ENCODE data around the gene CFAP45. TPM values are rescaled to one million over a fixed set of nuclear protein-coding genes. Genes with fewer than 3 reads are reported as not detected.

The CFAP45 gene
- total RNA-seq, 2 experiments from 2014 or later, result 0.98 to 1.1 TPM

DNA sequence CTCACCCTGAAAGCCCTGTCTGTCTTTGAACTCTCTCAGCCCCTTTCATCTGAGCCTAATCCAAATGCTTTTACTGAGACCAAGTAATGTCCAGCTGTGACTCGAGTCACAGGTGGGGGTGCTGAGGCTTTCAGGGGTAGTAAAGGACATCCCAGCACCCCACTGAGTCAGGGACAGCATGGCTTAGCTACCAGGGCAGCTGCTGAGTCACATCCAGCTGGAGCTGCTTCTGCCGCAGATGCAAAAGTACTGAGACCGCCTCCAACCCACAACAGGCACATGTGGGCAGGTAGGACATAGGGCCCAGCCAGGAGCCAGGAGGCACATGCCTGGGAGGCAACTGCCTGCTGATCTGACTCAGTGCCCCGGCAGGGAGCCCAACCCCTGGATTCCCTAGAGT is 30.8 kb downstream of the CFAP45 start:
- H3K9me3 Mint-ChIP-seq (ENCODE audit: low read depth), result no peaks in the 10 kb centered on the region
- peaks cover 12% of the 10 kb centered on the region for H3K4me1 Mint-ChIP-seq
- H3K27ac Mint-ChIP-seq, result no peak overlapping the region
- CTCF ChIA-PET, result interaction anchor here (0.7 to 1.1 kb wide), 2 partner anchors 64 to 68 kb away, joined by 3 to 4 read pairs; no protein-coding TSS in a partner anchor
- no peak overlapping the region for H3K4me3 Mint-ChIP-seq
- POLR2A ChIA-PET, result interaction anchor here (0.5 kb wide), 1 partner anchor 858 kb away, joined by 5 read pairs; no protein-coding TSS in a partner anchor
- no peaks in the 10 kb centered on the region for H3K36me3 Mint-ChIP-seq (ENCODE audit: low read depth)
- intact Hi-C loops (cut with DNase I, micrococcal nuclease), result no loop called here
- DNase-seq, result peak; percentile 48
- peak; percentile 84 for ATAC-seq
- H3K27me3 Mint-ChIP-seq, result peaks cover 3% of the 10 kb centered on the region

DNA sequence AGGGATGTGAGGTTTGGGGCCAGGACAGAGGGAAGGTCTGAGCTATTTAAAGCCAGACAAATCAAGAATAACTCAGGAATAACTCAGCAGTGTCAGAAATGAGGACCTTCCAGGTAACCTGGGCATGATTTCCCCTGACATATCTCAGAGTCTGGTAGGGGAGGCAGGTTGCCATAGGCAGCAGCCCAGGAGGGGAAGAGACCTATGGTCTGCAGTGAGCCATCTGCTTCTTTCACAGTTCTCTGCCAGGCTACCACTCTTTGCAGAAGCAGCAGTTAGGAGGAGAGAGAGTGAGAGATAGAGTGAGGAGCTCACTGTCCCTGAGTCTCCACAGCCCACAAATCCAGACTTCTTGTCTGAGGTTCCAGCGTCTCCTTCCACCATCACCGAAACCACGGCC is 31.2 kb downstream of the CFAP45 start:
- no peak overlapping the region for H3K27ac Mint-ChIP-seq
- H3K9me3 Mint-ChIP-seq (ENCODE audit: low read depth), result no peaks in the 10 kb centered on the region
- H3K36me3 Mint-ChIP-seq (ENCODE audit: low read depth), result no peaks in the 10 kb centered on the region
- ATAC-seq (no peak), DNase-seq (no peak)
- H3K4me3 Mint-ChIP-seq, result no peak overlapping the region
- ChIA-PET POLR2A (interaction anchor here (0.5 kb wide), 1 partner anchor 858 kb away, joined by 5 read pairs; no protein-coding TSS in a partner anchor), CTCF (interaction anchor here (0.7 to 1.2 kb wide), 3 partner anchors 64 to 139 kb away, joined by 3 to 4 read pairs (median 3); no protein-coding TSS in a partner anchor)
- peaks cover 12% of the 10 kb centered on the region for H3K4me1 Mint-ChIP-seq
- peaks cover 3% of the 10 kb centered on the region for H3K27me3 Mint-ChIP-seq
- intact Hi-C loops (cut with DNase I, micrococcal nuclease), result no loop called here

DNA sequence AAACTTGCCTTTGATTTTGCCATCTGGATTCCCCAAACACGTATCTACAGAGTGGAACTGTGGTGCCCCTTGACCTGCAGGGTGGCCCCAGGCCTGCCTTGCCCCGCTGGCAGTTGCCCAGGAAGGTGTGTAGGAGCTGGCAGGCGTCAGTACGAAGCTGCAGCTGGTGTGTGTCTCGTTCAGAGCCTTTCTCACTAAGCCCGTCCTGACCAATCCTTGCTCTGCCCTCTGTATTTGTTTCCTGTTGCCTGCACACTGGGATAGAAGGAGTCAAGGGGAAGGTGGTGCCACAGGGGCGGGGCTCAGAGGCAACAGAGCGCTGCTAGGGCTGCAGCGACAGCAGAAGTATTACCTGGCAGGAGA is 32.3 kb downstream of the CFAP45 start:
- no peak for DNase-seq
- intact Hi-C loops (cut with DNase I, micrococcal nuclease), result no loop called here

DNA sequence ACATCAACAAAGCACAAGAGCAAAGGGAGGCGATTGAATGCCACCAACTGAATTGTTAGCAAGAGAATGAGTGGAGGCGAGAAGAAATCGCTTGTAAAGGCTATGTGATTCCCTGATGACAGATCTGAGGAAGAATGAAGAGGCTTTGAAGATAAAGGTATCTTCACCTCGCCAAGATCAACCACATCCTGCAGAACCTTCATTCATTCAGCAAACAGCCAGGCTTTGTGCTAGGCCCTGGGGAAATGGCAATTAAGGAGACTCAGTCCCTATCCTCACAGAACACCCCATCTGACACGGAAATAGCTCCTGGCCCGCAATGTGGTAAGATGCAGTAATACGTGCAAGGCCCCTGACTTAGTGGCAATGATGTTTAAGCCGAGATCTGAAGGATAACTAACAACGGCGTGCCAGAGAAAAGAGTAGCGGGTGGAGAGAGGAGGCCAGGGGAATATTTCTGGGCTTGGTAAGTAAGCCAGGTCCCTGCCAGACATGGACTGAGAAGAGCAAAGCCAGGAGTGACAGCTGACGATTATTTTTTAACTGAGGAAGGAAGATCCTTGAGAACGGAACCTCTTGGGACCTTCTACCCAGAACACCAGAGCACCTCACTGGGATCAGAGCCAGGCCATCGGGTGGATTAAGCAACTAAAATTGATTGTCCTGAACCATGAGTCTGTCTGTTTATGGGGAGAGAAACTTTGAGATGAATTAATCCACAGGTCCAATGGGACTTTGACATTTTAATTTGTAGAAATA is 32.9 kb downstream of the CFAP45 start:
- ATAC-seq (peak; percentile 37), DNase-seq (no peak)
- ChIA-PET POLR2A (no interaction called here), CTCF (interaction anchor here (1.2 kb wide), 1 partner anchor 36 kb away, joined by 4 read pairs; no protein-coding TSS in a partner anchor)
- Mint-ChIP-seq H3K4me1 (peaks cover 12% of the 10 kb centered on the region), H3K4me3 (no peak overlapping the region), H3K9me3 (ENCODE audit: low read depth) (no peaks in the 10 kb centered on the region), H3K36me3 (ENCODE audit: low read depth) (no peaks in the 10 kb centered on the region), H3K27me3 (peaks cover 3% of the 10 kb centered on the region), H3K27ac (no peak overlapping the region)
- intact Hi-C loops (cut with DNase I, micrococcal nuclease), result no loop called here

More for the DNA sequence above, 32.3 kb downstream of the CFAP45 start:
- ChIA-PET POLR2A (no interaction called here), CTCF (interaction anchor here (1.2 kb wide), 1 partner anchor 140 kb away, joined by 3 read pairs; no protein-coding TSS in a partner anchor)
- no peaks in the 10 kb centered on the region for H3K9me3 Mint-ChIP-seq (ENCODE audit: low read depth)
- H3K4me1 Mint-ChIP-seq, result peaks cover 12% of the 10 kb centered on the region
- H3K36me3 Mint-ChIP-seq (ENCODE audit: low read depth), result no peaks in the 10 kb centered on the region
- ATAC-seq, result no peak
- peaks cover 3% of the 10 kb centered on the region for H3K27me3 Mint-ChIP-seq
- no peak overlapping the region for H3K27ac Mint-ChIP-seq
- no peak overlapping the region for H3K4me3 Mint-ChIP-seq

DNA sequence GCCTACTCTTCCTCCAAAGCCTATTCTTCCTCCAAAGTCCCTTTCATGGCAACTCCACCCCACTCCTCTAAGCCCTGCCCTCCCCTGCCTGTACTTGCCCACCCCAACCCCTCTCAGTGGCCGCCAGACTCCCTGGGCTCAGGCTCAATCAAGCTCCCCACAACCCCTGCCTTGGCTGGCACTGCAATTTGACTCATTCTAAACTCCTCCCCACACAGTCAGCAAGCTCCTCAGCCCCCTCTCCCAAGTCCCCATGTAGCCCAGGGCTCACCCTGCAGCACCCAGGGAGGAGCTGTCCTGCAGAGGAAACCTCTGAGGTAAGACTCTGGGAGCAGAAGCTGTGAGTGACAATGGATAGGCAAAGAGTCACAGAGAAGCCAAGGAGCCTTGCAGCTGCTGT is 33.9 kb downstream of the CFAP45 start:
- Mint-ChIP-seq H3K27ac (no peak overlapping the region), H3K4me3 (no peak overlapping the region), H3K9me3 (ENCODE audit: low read depth) (no peaks in the 10 kb centered on the region), H3K4me1 (peaks cover 12% of the 10 kb centered on the region), H3K27me3 (no peaks in the 10 kb centered on the region), H3K36me3 (ENCODE audit: low read depth) (no peaks in the 10 kb centered on the region)
- DNase-seq (no peak), ATAC-seq (no peak)
- ChIA-PET POLR2A (no interaction called here), CTCF (interaction anchor here (1.2 kb wide), 1 partner anchor 35 kb away, joined by 4 read pairs; no protein-coding TSS in a partner anchor)
- intact Hi-C loops (cut with DNase I, micrococcal nuclease), result no loop called here

DNA sequence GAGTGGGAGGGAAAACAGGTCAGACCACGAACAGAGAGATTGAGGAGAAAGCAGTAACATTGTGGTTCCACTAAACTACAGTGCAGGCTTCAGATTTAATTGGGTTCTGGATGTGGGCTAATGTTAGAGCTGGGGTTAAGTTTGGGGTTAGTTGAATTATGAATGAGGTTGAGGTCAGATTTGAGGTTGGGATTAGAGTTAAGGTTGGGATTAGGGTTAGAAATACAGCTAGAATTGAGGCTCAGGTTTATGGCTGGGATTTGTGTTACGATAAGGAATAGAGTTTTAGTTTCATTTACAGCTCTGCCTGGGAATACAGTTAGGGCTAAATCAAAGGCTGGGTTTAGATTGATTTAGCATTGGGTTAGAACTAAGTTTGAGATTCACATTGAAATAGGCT is 35.7 kb downstream of the CFAP45 start:
- Mint-ChIP-seq H3K4me3 (no peak overlapping the region), H3K27me3 (no peaks in the 10 kb centered on the region), H3K36me3 (ENCODE audit: low read depth) (no peaks in the 10 kb centered on the region), H3K4me1 (peaks cover 12% of the 10 kb centered on the region), H3K9me3 (ENCODE audit: low read depth) (no peaks in the 10 kb centered on the region), H3K27ac (no peak overlapping the region)
- intact Hi-C loops (cut with DNase I, micrococcal nuclease), result no loop called here
- ChIA-PET POLR2A (no interaction called here), CTCF (interaction anchor here (0.5 to 2.2 kb wide), 3 partner anchors 10 to 143 kb away, joined by 3 to 8 read pairs (median 3); no protein-coding TSS in a partner anchor)
- DNase-seq (no peak), ATAC-seq (no peak)

DNA sequence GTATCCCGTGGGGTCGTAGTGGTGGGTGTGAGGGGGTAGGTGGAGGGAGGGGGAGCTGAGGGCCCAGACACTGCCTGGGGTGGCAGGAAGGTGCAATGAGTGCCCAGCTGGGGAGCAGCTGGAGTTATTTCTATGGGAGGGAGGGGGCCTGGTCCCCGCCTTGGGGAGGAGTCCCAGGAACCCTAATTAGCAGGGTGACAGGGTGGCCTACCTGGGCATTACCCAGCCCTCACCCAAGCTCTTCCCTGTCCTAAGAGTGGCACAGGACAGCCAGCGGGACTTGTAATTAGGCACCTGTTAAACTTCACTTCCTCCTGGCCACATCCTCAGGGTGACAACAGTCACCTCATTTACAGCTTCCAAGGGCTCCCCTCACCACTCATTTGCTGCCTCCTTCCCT is 37.4 kb downstream of the CFAP45 start, which contains the start of gene VSIG8:
VSIG8 (minus strand) TSS at position 101 of the 400 bp plus-strand sequence. CDS start 136 bp downstream, outside the sequence.
- H3K27ac Mint-ChIP-seq, result no peak within 1 kb of the TSS
- H3K4me1 Mint-ChIP-seq, result peaks cover 12% of the 10 kb centered on the region
- H3K9me3 Mint-ChIP-seq (ENCODE audit: low read depth), result no peaks in the 10 kb centered on the region
- H3K4me3 Mint-ChIP-seq, result no peak within 1 kb of the TSS
- ChIA-PET POLR2A (no interaction called here), CTCF (no interaction called here)
- DNase-seq, result no peak
- H3K27me3 Mint-ChIP-seq, result no peaks in the 10 kb centered on the region
- no peak for ATAC-seq
- intact Hi-C loops (cut with DNase I, micrococcal nuclease), result no loop called here
- no peaks in the 10 kb centered on the region for H3K36me3 Mint-ChIP-seq (ENCODE audit: low read depth)

DNA sequence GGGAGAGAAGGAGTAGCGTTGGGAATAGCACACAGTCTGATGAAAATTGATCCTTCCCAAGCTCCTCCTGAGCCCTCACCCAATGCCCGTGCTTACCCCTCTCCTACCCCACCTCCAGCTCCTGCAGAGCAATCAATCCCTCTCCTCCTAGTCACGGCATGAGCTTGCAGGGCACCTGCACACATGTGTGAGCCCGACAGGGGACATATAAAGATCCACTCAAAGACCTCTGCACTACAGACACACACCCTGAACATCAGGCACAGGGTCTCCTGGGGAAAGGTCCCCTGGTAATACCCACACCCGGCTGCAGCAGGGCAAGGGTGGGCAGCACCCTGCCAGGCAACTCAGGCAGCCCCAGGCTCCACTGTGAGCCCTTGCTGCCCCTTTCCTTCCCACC is 37.9 kb downstream of the CFAP45 start:
- POLR2A ChIA-PET, result no interaction called here
- DNase-seq, result no peak
- ATAC-seq, result no peak
- Mint-ChIP-seq H3K36me3 (ENCODE audit: low read depth) (no peaks in the 10 kb centered on the region), H3K4me3 (no peak overlapping the region), H3K9me3 (ENCODE audit: low read depth) (no peaks in the 10 kb centered on the region), H3K27me3 (no peaks in the 10 kb centered on the region), H3K4me1 (peaks cover 10% of the 10 kb centered on the region), H3K27ac (no peak overlapping the region)
- intact Hi-C loops (cut with DNase I, micrococcal nuclease), result no loop called here
- CTCF ChIA-PET, result no interaction called here

DNA sequence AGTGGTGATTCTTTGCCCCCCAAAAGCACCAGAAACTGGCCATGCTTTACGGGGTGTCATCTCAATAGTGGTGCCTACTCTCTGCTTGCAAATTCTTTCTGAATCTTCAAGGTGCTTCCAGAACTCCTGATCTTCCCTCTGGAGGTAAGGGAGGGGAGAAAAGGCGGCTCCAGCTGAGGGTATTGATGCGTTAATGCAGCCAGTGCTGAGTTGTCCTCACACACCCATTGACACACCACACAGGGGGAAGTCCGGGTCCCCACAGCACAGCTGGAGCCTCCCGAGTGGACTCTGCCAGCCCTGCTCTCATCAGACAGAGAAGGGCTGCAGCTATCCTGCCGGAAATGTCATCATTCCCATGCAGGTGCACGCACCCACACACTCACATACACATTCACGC is 38.7 kb downstream of the CFAP45 start:
- intact Hi-C loops (cut with DNase I, micrococcal nuclease), result no loop called here
- Mint-ChIP-seq H3K27ac (no peak overlapping the region), H3K4me3 (no peak overlapping the region), H3K4me1 (peaks cover 1% of the 10 kb centered on the region), H3K27me3 (no peaks in the 10 kb centered on the region), H3K36me3 (ENCODE audit: low read depth) (no peaks in the 10 kb centered on the region), H3K9me3 (ENCODE audit: low read depth) (no peaks in the 10 kb centered on the region)
- DNase-seq (no peak), ATAC-seq (no peak)
- CTCF ChIA-PET, result interaction anchor here (1.2 kb wide), 1 partner anchor 218 kb away, joined by 3 read pairs; no protein-coding TSS in a partner anchor
- POLR2A ChIA-PET, result no interaction called here

DNA sequence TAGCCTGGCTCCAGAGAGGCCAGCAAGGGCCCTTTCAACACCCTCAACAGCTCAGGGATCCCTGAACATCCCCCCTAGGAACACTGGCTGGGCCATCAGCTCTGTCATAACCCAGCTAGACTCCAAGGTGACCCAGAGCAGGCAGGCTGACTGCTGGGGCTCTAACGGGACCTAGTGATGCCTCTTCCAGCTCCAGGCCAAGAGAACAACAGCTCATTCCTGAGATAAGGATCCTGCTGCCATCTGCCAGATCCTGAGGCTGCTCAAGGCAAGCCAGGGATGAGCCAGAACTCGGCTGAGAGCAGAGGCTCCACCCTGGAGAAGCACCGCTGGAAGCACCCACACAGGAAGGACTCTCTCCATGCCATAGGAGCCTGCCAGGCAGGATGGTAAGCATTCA is 39.5 kb downstream of the CFAP45 start:
- ATAC-seq, result no peak
- no peak overlapping the region for H3K4me3 Mint-ChIP-seq
- ChIA-PET POLR2A (no interaction called here), CTCF (interaction anchor here (1.2 kb wide), 1 partner anchor 219 kb away, joined by 3 read pairs; no protein-coding TSS in a partner anchor)
- no peaks in the 10 kb centered on the region for H3K36me3 Mint-ChIP-seq (ENCODE audit: low read depth)
- no peaks in the 10 kb centered on the region for H3K9me3 Mint-ChIP-seq (ENCODE audit: low read depth)
- peaks cover under 1% of the 10 kb centered on the region for H3K4me1 Mint-ChIP-seq
- DNase-seq, result no peak
- no peak overlapping the region for H3K27ac Mint-ChIP-seq
- intact Hi-C loops (cut with DNase I, micrococcal nuclease), result no loop called here
- H3K27me3 Mint-ChIP-seq, result no peaks in the 10 kb centered on the region

DNA sequence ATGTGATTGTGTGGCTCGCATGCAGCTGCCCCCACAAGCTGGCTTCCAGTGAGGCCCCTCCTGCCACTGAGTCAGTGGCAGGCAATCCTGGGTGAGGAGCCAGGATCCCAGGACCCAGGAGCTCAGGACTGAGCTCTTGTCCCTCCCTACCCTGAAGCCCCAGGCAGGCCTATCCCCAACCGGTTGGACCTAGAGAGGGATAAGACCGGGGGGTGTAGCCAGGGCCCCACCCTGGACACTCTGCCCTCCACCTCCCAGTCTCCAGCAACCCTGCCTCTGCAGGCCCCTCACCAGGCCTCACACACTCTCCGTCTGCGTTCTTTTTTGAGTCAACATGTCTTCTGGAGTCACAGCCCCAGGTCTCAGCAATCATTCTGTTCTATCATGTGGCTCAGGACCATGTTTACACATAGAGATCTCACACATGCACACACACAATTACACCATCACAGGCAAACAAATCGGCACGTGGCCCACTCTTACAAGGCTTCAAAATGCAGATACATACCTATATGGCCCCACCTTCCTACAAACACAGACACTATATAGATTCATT is 40.1 kb downstream of the CFAP45 start:
- no peaks in the 10 kb centered on the region for H3K36me3 Mint-ChIP-seq (ENCODE audit: low read depth)
- H3K4me3 Mint-ChIP-seq, result no peak overlapping the region
- H3K27ac Mint-ChIP-seq, result no peak overlapping the region
- peaks cover 5% of the 10 kb centered on the region for H3K4me1 Mint-ChIP-seq
- ATAC-seq (no peak), DNase-seq (no peak)
- ChIA-PET POLR2A (interaction anchor here (0.6 kb wide), 1 partner anchor 177 kb away, joined by 3 read pairs; no protein-coding TSS in a partner anchor), CTCF (no interaction called here)
- intact Hi-C loops (cut with DNase I, micrococcal nuclease), result loop anchor here in 1 of 2 experiments (5.0 kb wide), 1 partner anchor 53 kb away; no protein-coding TSS in a partner anchor
- no peaks in the 10 kb centered on the region for H3K27me3 Mint-ChIP-seq
- H3K9me3 Mint-ChIP-seq (ENCODE audit: low read depth), result no peaks in the 10 kb centered on the region

Data from activated CD4-positive, alpha-beta T cell treated with anti-CD3 and anti-CD28 coated beads for 36 hours (primary cell).